Measurements from ENCODE around the gene GNAQ.
"Not testable (repeated sequence)": the region's sequence is repeated elsewhere in the genome, so short reads cannot be mapped to it uniquely, and the experiment has no call there.

Gene GNAQ

DNA sequence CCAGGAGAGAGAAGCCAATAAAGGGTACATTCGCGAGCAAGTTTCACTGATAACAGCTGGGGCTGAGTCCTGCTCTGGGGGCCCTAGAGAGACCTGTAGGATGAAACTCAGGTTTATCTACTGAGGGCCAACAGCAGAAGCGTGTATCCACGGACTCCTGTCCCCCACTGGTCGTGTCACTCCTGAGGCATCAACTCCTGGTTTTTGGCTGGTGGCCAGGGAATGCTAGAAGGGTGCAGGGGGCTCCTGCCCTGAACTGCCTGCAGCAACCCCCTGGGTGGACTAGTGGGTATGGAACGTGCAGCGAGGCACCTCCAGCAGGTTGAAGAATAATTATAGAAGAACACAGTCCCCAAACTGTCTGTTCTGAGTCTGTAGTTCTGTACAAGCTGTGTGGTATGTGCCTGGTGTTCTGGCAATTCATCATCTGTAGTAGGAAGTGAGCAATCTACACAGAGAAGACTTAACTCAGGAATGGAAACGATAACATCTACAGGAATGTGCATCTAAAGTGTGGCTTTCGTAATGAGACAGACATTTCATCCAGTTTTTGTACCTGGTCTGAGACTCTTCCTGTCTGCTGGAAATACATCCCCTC lies 319.0 kb downstream of the GNAQ start:
- intact Hi-C loops (cut with DNase I), result no loop called here
- no peak for DNase-seq

GRCh38 chr9:77710965-77711648 lies 320.5 kb downstream of the GNAQ start:
- intact Hi-C loops (cut with DNase I), result no loop called here
- DNase-seq, result no peak

GRCh38 chr9:77710316-77710715 lies 321.3 kb downstream of the GNAQ start:
- intact Hi-C loops (cut with DNase I), result no loop called here
- DNase-seq, result no peak

DNA sequence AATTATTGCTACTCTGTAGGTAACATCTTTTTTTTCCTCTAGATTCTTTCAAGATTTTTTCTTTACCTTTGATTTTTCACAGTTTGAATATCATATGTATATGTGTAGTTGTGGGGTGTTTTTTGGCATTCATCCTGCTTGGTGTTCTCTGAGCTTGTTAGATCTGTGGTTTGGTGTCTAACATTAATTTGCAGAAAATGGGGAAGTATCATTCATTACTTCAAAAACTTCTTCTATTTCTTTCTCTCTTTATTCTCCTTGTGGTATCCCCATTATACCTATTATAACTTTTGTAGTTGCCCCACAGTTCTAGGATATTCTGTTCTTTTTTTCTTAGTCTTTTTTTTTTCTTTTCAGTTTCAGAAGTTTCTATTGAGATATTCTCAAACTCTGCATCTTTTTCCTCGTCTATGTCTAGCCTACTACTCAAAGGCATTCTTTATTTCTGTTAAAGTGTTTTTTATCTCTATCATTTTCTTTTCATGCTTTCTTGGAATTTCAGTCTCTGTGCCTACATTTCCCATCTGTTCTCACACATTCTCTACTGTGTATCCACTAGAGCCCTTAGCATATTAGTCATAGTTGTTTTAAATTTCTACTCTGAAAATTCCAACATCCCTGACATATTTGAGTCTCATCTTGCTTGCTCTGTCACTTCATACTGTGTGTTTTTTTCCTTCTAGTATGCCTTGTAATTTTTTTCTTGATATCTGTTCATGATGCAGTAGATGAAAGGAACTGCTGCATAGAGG lies 323.4 kb downstream of the GNAQ start:
- intact Hi-C loops (cut with DNase I), result no loop called here
- DNase-seq, result no peak

DNA sequence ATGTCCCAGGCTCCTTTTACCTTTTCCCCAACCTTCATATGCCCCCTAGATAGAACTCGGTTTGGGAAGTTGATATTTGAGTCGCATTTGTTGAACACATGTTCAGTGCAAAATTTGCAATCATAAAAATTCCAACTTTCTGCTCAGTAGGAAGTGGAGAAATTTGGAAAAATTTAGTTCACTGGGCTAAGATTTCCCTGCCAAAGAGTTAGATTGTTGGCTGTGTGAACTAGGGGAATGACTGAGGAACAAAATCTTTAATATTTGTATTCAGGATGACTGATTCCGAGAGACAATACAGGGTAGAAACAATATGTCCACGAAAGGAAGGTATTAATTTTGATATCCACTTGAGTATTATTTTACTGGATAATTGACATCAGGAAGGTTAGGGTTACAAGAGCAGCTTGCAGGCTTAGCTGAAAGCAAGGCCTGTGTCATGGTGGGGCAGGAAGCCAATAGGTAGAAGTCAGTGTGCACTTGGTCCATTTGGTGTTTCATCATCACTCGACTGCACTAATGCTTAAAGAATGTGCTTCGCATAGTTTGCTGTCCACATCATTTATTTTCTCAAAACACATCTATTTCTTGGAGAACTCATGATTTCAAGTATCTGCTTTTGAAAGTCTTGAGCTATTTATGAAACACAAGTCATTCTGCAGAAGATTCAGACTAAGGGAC lies 324.1 kb downstream of the GNAQ start:
- DNase-seq, result no peak
- intact Hi-C loops (cut with DNase I), result no loop called here

DNA sequence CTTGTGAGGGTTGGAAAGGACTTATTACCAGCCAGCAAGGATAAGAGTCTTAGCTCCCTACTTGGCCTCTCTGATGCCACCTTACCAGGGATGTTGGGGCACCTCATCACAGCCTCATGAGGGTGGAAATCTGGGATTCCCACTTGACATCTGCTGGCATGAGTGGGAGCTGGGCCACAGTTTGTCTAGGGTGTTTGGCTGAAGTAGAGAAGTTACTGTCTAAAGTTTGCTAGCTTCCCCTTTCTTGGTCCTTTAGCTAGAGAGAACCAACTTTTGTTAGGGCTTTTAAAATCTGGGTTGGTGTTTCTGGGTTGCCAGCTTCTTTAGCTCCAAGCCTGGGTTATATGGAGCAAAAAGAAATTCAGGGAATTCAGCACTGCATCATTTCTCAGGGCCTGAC lies 326.0 kb downstream of the GNAQ start:
- intact Hi-C loops (cut with DNase I), result no loop called here
- no peak for DNase-seq

GRCh38 chr9:77702521-77703390 lies 328.9 kb downstream of the GNAQ start:
- intact Hi-C loops (cut with DNase I); DNase-seq: not testable (repeated sequence)

DNA sequence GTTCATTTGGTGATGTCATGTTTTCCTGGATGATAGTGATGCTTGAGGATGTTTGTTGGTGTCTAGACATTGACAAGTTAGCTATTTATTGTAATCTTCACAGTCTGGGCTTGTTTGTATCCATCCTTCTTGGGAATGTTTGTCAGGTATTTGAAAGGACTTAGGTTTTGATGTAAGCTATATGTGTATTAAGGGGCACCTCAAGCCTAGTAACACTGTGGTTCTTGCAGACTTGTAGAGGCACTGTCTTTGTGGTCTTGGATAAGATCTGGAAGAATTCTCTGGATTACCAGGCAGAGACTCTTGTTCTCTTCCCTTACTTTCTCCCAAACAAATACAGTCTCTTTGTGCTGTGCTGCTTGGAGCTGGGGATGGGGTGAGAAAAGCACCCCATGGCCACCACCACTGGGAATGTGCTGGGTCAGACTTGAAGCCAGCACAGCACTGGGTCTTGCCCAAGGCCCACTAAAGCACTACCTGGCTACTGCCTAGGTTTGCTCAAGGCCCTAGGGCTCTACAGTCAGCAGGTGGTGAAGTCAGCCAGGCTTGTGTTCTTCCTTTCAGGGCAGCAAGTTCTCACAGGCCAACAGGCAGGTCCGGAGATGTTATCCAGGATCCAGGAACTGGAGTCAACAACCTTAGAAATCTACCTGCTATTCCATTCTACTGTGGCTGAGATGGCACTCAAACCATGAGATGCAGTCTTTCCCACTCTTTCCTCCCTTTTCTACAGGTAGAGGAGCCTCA lies 334.2 kb downstream of the GNAQ start:
- intact Hi-C loops (cut with DNase I), result no loop called here

DNA sequence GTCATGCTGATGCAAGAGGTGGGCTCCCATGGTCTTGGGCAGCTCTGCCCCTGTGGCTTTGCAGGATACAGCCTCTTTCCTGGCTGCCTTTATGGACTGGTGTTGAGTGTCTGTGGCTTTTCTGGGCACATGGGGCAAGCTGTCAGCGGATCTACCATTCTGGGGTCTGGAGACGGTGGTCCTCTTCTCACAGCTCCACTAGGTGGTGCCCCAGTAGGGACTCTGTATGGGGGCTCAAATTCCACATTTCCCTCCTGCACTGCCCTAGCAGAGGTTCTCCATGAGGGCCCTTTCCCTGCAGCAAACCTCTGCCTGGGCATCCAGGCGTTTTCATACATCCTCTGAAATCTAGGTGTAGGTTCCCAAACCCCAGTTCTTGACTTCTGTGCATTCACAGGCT lies 340.9 kb downstream of the GNAQ start:
- intact Hi-C loops (cut with DNase I); DNase-seq: not testable (repeated sequence)

More for the DNA sequence above, 334.2 kb downstream of the GNAQ start:
- DNase-seq, result no peak

GRCh38 chr9:77690119-77690518 lies 341.5 kb downstream of the GNAQ start:
- intact Hi-C loops (cut with DNase I); DNase-seq: not testable (repeated sequence)

- intact Hi-C loops (cut with DNase I); DNase-seq: not testable (repeated sequence)
These were observed 343.9 kb downstream of the GNAQ start for GRCh38 chr9:77687737-77688136.

- DNase-seq, result no peak
- intact Hi-C loops (cut with DNase I), result no loop called here
These were observed 351.0 kb downstream of the GNAQ start for GRCh38 chr9:77680581-77680980.

GRCh38 chr9:77679661-77680368 lies 351.8 kb downstream of the GNAQ start:
- intact Hi-C loops (cut with DNase I), result no loop called here
- DNase-seq, result no peak

GRCh38 chr9:77679088-77679487 lies 352.5 kb downstream of the GNAQ start:
- intact Hi-C loops (cut with DNase I), result no loop called here
- DNase-seq, result no peak

- no peak for DNase-seq
- intact Hi-C loops (cut with DNase I), result no loop called here
These were observed 353.6 kb downstream of the GNAQ start for GRCh38 chr9:77677957-77678535.

DNA sequence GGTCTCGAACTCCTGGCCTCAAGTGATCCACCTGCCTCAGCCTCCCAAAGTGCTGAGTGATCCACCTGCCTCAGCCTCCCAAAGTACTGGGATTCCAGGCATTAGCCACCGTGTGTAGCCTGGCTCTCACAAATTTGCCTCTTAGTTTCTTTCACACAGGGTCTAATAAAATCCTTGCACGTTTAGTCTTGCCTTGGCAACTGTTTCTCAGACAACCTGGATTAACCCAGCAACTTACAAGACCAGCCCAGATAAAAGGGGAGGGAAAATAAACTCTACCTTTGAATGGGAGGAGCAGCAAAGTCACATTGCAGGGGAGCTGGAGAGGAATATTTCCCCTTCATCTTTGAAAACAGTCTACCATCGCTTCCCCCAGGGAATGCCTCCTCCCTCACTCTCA lies 354.2 kb downstream of the GNAQ start:
- intact Hi-C loops (cut with DNase I), result no loop called here
- no peak for DNase-seq
